ENCODE results near the gene MSI2.

DNA sequence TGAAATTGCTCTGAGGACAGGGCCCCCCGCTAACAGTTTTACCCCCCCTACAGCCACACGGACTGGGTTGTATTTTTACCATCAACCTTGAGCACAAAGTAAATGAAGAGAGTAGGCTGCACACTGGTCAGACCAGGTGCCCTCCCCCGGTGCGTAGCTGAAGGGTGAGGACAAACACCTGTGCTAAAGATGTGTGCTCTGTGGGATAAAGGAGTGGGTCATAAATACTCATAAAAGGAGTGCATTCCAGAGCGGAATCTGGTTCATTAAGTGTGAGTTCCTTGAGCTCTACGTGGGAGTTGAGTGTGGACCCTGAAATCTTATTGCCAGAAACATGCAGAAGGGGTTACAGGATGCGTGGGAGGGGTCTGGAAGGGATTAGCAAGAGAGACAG lies 271.7 kb downstream of the MSI2 start:
- TF ChIP-seq, protein P1, sequence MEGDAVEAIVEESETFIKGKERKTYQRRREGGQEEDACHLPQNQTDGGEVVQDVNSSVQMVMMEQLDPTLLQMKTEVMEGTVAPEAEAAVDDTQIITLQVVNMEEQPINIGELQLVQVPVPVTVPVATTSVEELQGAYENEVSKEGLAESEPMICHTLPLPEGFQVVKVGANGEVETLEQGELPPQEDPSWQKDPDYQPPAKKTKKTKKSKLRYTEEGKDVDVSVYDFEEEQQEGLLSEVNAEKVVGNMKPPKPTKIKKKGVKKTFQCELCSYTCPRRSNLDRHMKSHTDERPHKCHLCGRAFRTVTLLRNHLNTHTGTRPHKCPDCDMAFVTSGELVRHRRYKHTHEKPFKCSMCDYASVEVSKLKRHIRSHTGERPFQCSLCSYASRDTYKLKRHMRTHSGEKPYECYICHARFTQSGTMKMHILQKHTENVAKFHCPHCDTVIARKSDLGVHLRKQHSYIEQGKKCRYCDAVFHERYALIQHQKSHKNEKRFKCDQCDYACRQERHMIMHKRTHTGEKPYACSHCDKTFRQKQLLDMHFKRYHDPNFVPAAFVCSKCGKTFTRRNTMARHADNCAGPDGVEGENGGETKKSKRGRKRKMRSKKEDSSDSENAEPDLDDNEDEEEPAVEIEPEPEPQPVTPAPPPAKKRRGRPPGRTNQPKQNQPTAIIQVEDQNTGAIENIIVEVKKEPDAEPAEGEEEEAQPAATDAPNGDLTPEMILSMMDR (IDR thresholded peaks at IDR 0.05): no peak
- TF ChIP-seq POLR2A (IDR thresholded peaks at IDR 0.05): no peak

All from thyroid gland (tissue), 4 donors.